ENCODE data around the gene HM13. TPM values are rescaled to one million over a fixed set of nuclear protein-coding genes. Genes with fewer than 3 reads are reported as not detected.
"Not testable (repeated sequence)": the region's sequence is repeated elsewhere in the genome, so short reads cannot be mapped to it uniquely, and the experiment has no call there.

Gene HM13
- total RNA-seq, 5 donors from 2014 or later (not counting 1 experiment from before 2014, with no cell fraction given): 108 to 149 (median 140) TPM

DNA sequence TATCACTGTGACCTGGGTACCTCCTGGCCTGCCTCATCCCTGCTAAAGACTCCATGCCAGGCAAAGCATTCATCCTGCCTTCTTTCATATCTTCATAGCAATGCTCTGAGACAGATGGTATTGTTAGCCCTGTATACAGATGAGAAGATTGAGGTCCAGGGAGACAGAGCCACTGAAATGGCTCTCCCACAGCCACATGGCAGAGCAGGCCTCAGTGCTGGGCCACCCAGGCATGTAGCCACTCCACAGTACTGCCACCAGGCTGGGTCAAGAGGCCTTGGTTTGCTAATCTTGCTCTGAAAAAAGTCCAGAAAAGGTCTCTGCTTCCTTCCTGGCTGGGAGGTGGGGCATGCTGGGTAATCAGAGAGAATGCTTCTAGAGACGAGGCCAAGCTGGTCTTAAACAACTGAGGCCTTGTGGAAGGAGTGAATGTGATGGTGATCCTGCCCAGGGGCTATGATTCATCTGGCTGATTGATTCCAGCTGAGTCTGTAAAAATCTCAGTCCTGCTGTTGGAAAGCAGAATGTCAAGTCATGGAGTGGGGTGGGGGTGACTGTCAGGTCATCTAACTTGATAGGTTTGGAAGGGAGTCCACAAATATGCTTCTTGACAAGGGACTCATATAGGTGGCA is 29.8 kb downstream of the HM13 start:
- POLR2A ChIA-PET: no interaction called here
- CTCF ChIA-PET: no interaction called here
- H3K36me3 Mint-ChIP-seq: peaks cover 25% of the 10 kb centered on the region
- DNase-seq: no peak
- peak overlapping the region; percentile 28 to 32 for H3K27ac Mint-ChIP-seq
- no peak for ATAC-seq (replicated peaks in 1 of 4)
- no peaks in the 10 kb centered on the region for H3K27me3 Mint-ChIP-seq
- no peaks in the 10 kb centered on the region for H3K9me3 Mint-ChIP-seq
- no peak overlapping the region for H3K4me3 ChIP-seq (ENCODE audit: control insufficient read depth in 1 of 2, extremely low read depth in 1 of 2, low read length in 1 of 2)
- peaks cover 4 to 47% of the 10 kb centered on the region in 2 donors for H3K36me3 ChIP-seq (ENCODE audit: control insufficient read depth in 2 of 2, extremely low read depth in 1 of 2, insufficient read depth in 1 of 2, low read length in 1 of 2)
- H3K27me3 ChIP-seq (replicated peaks in 1 of 2; ENCODE audit: control insufficient read depth in 2 of 2, extremely low read depth in 1 of 2, insufficient read depth in 2 of 2, low read length in 1 of 2): no peaks in the 10 kb centered on the region
- no peak overlapping the region for H3K4me3 Mint-ChIP-seq
- H3K4me1 ChIP-seq (ENCODE audit: control insufficient read depth in 1 of 2, extremely low read depth in 1 of 2, insufficient read depth in 2 of 2, low read length in 2 of 2): peaks cover 0 to 22% of the 10 kb centered on the region in 2 experiments
- H3K4me1 Mint-ChIP-seq: peaks cover 21 to 31% (median 31%) of the 10 kb centered on the region in 3 donors
- peak overlapping the region; percentile 16 for H3K27ac ChIP-seq (ENCODE audit: low read length)
- no peaks in the 10 kb centered on the region for H3K9me3 ChIP-seq
- WGBS (ENCODE audit: insufficient coverage): 93% methylated on average over 1 of the region's 1 CpG

GRCh38 chr20:31544600-31544999 is 30.4 kb downstream of the HM13 start:
- POLR2A ChIA-PET: no interaction called here
- Histone ChIP-seq H3K36me3 (ENCODE audit: control insufficient read depth in 2 of 2, extremely low read depth in 1 of 2, insufficient read depth in 1 of 2, low read length in 1 of 2) (peaks cover 3 to 49% of the 10 kb centered on the region in 2 donors), H3K27ac (ENCODE audit: low read length) (no peak overlapping the region), H3K4me3 (ENCODE audit: control insufficient read depth in 1 of 2, extremely low read depth in 1 of 2, low read length in 1 of 2) (no peak overlapping the region), H3K9me3 (no peaks in the 10 kb centered on the region), H3K27me3 (replicated peaks in 1 of 2; ENCODE audit: control insufficient read depth in 2 of 2, extremely low read depth in 1 of 2, insufficient read depth in 2 of 2, low read length in 1 of 2) (no peaks in the 10 kb centered on the region), H3K4me1 (ENCODE audit: control insufficient read depth in 1 of 2, extremely low read depth in 1 of 2, insufficient read depth in 2 of 2, low read length in 2 of 2) (peaks cover 0 to 25% of the 10 kb centered on the region in 2 experiments)
- Mint-ChIP-seq H3K27ac (no peak overlapping the region), H3K27me3 (no peaks in the 10 kb centered on the region), H3K36me3 (peaks cover 28% of the 10 kb centered on the region), H3K9me3 (no peaks in the 10 kb centered on the region), H3K4me3 (no peak overlapping the region), H3K4me1 (peaks cover 19 to 33% (median 31%) of the 10 kb centered on the region in 3 donors)
- CTCF ChIA-PET: no interaction called here
- 100% methylated on average over 1 of the region's 2 CpGs for WGBS (ENCODE audit: insufficient coverage)
- DNase-seq: no peak
- ATAC-seq (replicated peaks in 1 of 4): no peak

GRCh38 chr20:31545621-31546040 is 31.4 kb downstream of the HM13 start:
- H3K9me3 ChIP-seq; H3K9me3 Mint-ChIP-seq; ATAC-seq (replicated peaks in 1 of 4); H3K27me3 Mint-ChIP-seq; H3K27me3 ChIP-seq (replicated peaks in 1 of 2; ENCODE audit: control insufficient read depth in 2 of 2, extremely low read depth in 1 of 2, insufficient read depth in 2 of 2, low read length in 1 of 2); H3K4me3 ChIP-seq (ENCODE audit: control insufficient read depth in 1 of 2, extremely low read depth in 1 of 2, low read length in 1 of 2); DNase-seq; H3K4me3 Mint-ChIP-seq; POLR2A ChIA-PET; H3K27ac ChIP-seq (ENCODE audit: low read length): not testable (repeated sequence)
- Mint-ChIP-seq H3K4me1 (peaks cover 19 to 31% (median 31%) of the 10 kb centered on the region in 3 donors), H3K36me3 (peaks cover 34% of the 10 kb centered on the region), H3K27ac (peak overlapping the region; percentile 48 to 50)
- CTCF ChIA-PET: interaction anchor here in 1 of 2 donors (0.6 kb wide), 1 partner anchor 80 kb away, joined by 3 read pairs; no protein-coding TSS in a partner anchor
- Histone ChIP-seq H3K4me1 (ENCODE audit: control insufficient read depth in 1 of 2, extremely low read depth in 1 of 2, insufficient read depth in 2 of 2, low read length in 2 of 2) (peaks cover 0 to 25% of the 10 kb centered on the region in 2 experiments), H3K36me3 (ENCODE audit: control insufficient read depth in 2 of 2, extremely low read depth in 1 of 2, insufficient read depth in 1 of 2, low read length in 1 of 2) (peaks cover 0 to 49% of the 10 kb centered on the region in 2 donors)
- no CpG with 5 or more reads among the region's 5 CpGs for WGBS (ENCODE audit: insufficient coverage)

DNA sequence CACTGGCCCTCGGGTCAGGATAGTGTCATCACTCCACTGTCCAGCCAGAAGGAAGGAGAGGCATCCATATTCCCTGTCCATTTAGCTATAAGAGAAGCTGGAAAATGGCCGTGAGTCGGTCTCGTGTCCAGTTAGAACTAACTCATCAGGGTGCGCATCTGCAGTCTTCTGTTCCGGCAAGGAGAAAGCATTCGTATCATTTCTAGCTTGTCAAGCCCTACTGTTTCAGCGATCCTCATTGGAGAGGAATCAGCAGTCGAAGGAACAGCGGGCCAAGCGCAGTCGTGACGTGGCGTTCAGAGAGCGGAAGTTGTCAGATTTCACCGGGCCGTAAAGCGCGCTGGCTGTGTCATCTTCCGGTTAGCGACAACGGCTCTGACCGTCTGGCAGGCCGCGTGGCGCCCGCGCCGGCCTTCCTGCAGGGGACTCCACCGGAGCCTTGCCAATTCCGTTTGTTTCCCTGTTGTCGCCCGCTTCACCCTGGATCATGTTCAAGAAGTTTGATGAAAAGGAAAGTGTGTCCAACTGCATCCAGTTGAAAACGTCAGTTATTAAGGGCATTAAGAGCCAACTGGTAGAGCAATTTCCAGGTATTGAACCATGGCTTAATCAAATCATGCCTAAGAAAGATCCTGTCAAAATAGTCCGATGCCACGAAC is 32.9 kb downstream of the HM13 start:
- ChIA-PET POLR2A (no interaction called here), CTCF (interaction anchor here in 1 of 2 donors (0.6 to 2.3 kb wide), 4 partner anchors 44 to 177 kb away, joined by 3 to 11 read pairs (median 4); no protein-coding TSS in a partner anchor)
- H3K36me3 ChIP-seq (ENCODE audit: control insufficient read depth in 2 of 2, extremely low read depth in 1 of 2, insufficient read depth in 1 of 2, low read length in 1 of 2): peaks cover 0 to 54% of the 10 kb centered on the region in 2 donors
- peak overlapping the region; percentile 88 for H3K27ac ChIP-seq (ENCODE audit: low read length)
- WGBS (ENCODE audit: insufficient coverage): 46% methylated on average over 31 of the region's 36 CpGs
- peak; percentile 84 to 89 (median 86) for ATAC-seq (replicated peaks in 1 of 4)
- peaks cover 19 to 29% (median 26%) of the 10 kb centered on the region in 3 donors for H3K4me1 Mint-ChIP-seq
- no peaks in the 10 kb centered on the region for H3K27me3 Mint-ChIP-seq
- peak overlapping the region; percentile 58 to 68 for H3K4me3 ChIP-seq (ENCODE audit: control insufficient read depth in 1 of 2, extremely low read depth in 1 of 2, low read length in 1 of 2)
- peak; percentile 57 to 90 (median 76) for DNase-seq
- H3K9me3 ChIP-seq: no peaks in the 10 kb centered on the region
- peak overlapping the region; percentile 91 to 93 (median 92) for H3K4me3 Mint-ChIP-seq
- no peaks in the 10 kb centered on the region for H3K27me3 ChIP-seq (replicated peaks in 1 of 2; ENCODE audit: control insufficient read depth in 2 of 2, extremely low read depth in 1 of 2, insufficient read depth in 2 of 2, low read length in 1 of 2)
- peaks cover 42% of the 10 kb centered on the region for H3K36me3 Mint-ChIP-seq
- H3K4me1 ChIP-seq (ENCODE audit: control insufficient read depth in 1 of 2, extremely low read depth in 1 of 2, insufficient read depth in 2 of 2, low read length in 2 of 2): peaks cover 0 to 25% of the 10 kb centered on the region in 2 experiments
- peak overlapping the region; percentile 96 to 98 for H3K27ac Mint-ChIP-seq
- H3K9me3 Mint-ChIP-seq: no peaks in the 10 kb centered on the region

DNA sequence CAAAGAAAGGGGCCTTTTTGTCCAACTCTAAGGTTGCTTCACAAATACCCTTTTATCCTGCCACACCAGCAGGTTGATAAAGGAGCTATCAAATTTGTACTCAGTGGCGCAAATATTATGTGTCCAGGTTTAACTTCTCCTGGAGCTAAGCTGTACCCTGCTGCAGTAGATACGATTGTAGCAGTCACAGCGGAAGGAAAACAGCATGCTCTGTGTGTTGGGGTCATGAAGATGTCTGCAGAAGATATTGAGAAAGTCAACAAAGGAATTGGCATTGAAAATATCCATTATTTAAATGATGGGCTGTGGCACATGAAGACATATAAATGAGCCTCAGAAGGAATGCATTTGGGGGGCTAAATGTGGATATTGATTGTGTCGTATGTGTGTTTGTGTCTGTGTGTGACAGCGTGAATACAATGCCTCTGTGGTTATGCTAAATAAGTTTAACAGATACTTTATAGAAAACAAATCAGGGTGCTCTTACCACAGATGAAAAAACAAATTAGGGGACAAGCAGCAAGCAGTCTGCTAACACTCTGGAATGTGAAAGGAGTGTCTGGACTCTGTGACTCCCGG is 33.6 kb downstream of the HM13 start:
- peak overlapping the region; percentile 91 to 93 (median 92) for H3K4me3 Mint-ChIP-seq
- H3K36me3 ChIP-seq (ENCODE audit: control insufficient read depth in 2 of 2, extremely low read depth in 1 of 2, insufficient read depth in 1 of 2, low read length in 1 of 2): peaks cover 0 to 50% of the 10 kb centered on the region in 2 donors
- H3K27me3 ChIP-seq (replicated peaks in 1 of 2; ENCODE audit: control insufficient read depth in 2 of 2, extremely low read depth in 1 of 2, insufficient read depth in 2 of 2, low read length in 1 of 2): no peaks in the 10 kb centered on the region
- ChIA-PET CTCF (interaction anchor here in 1 of 2 donors (0.6 to 2.3 kb wide), 3 partner anchors 25 to 176 kb away, joined by 3 to 11 read pairs (median 4); no protein-coding TSS in a partner anchor), POLR2A (no interaction called here)
- no peaks in the 10 kb centered on the region for H3K9me3 ChIP-seq
- H3K9me3 Mint-ChIP-seq: no peaks in the 10 kb centered on the region
- DNase-seq (no peak), ATAC-seq (replicated peaks in 1 of 4) (peak in 2 of 4 experiments; percentile 18 to 23)
- H3K4me3 ChIP-seq (ENCODE audit: control insufficient read depth in 1 of 2, extremely low read depth in 1 of 2, low read length in 1 of 2): peak overlapping the region; percentile 58 to 68
- WGBS (ENCODE audit: insufficient coverage): 39% methylated on average over 4 of the region's 6 CpGs
- peaks cover 0 to 25% of the 10 kb centered on the region in 2 experiments for H3K4me1 ChIP-seq (ENCODE audit: control insufficient read depth in 1 of 2, extremely low read depth in 1 of 2, insufficient read depth in 2 of 2, low read length in 2 of 2)
- no peaks in the 10 kb centered on the region for H3K27me3 Mint-ChIP-seq
- H3K36me3 Mint-ChIP-seq: peaks cover 45% of the 10 kb centered on the region
- H3K27ac ChIP-seq (ENCODE audit: low read length): peak overlapping the region; percentile 88
- peak overlapping the region; percentile 96 to 98 for H3K27ac Mint-ChIP-seq
- H3K4me1 Mint-ChIP-seq: peaks cover 19 to 23% (median 23%) of the 10 kb centered on the region in 3 donors

- H3K36me3 Mint-ChIP-seq: peaks cover 45% of the 10 kb centered on the region
- Histone ChIP-seq H3K27me3 (replicated peaks in 1 of 2; ENCODE audit: control insufficient read depth in 2 of 2, extremely low read depth in 1 of 2, insufficient read depth in 2 of 2, low read length in 1 of 2) (no peaks in the 10 kb centered on the region), H3K4me3 (ENCODE audit: control insufficient read depth in 1 of 2, extremely low read depth in 1 of 2, low read length in 1 of 2) (no peak overlapping the region), H3K4me1 (ENCODE audit: control insufficient read depth in 1 of 2, extremely low read depth in 1 of 2, insufficient read depth in 2 of 2, low read length in 2 of 2) (peaks cover 0 to 22% of the 10 kb centered on the region in 2 experiments), H3K27ac (ENCODE audit: low read length) (no peak overlapping the region), H3K36me3 (ENCODE audit: control insufficient read depth in 2 of 2, extremely low read depth in 1 of 2, insufficient read depth in 1 of 2, low read length in 1 of 2) (peaks cover 0 to 52% of the 10 kb centered on the region in 2 donors), H3K9me3 (no peaks in the 10 kb centered on the region)
- H3K4me1 Mint-ChIP-seq: peaks cover 19 to 23% (median 23%) of the 10 kb centered on the region in 3 donors
- ChIA-PET CTCF (interaction anchor here in 1 of 2 donors (2.3 kb wide), 1 partner anchor 64 kb away, joined by 11 read pairs; no protein-coding TSS in a partner anchor), POLR2A (no interaction called here)
- no peaks in the 10 kb centered on the region for H3K27me3 Mint-ChIP-seq
- no peak for ATAC-seq (replicated peaks in 1 of 4)
- 100% methylated on average over 10 of the region's 11 CpGs for WGBS (ENCODE audit: insufficient coverage)
- peak overlapping the region; percentile 96 to 98 for H3K27ac Mint-ChIP-seq
- no peak for DNase-seq
- peak overlapping the region; percentile 91 to 93 (median 92) for H3K4me3 Mint-ChIP-seq
- H3K9me3 Mint-ChIP-seq: no peaks in the 10 kb centered on the region
Observed at GRCh38 chr20:31548820-31549512, 34.7 kb downstream of the HM13 start.

All from T-cell (primary cell).